ENCODE results near the gene CHSY3. TPM values are rescaled to one million over a fixed set of nuclear protein-coding genes. Genes with fewer than 3 reads are reported as not detected.

CHSY3 gene
- total RNA-seq, 1 donor from 2014 or later = 3.9 TPM

DNA sequence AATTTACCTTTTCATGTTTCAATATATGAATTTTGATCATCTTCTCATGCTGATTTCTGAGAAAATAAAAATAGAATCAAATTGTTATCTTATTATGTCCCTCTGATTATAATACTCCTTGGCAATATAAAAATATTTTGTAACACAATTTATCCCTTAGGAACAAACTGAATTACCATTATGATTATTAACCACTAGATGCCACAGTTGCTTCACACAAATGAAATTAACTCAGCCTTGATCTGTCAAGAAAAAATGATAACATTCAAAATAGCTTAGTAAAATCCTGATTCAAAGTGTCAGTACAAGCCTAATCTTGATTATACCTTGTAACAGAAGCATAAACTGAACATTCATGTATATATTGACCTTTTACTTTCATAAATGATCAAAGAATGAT, 4.8 kb upstream of the CHSY3 start:
- TF ChIP-seq, protein P1, sequence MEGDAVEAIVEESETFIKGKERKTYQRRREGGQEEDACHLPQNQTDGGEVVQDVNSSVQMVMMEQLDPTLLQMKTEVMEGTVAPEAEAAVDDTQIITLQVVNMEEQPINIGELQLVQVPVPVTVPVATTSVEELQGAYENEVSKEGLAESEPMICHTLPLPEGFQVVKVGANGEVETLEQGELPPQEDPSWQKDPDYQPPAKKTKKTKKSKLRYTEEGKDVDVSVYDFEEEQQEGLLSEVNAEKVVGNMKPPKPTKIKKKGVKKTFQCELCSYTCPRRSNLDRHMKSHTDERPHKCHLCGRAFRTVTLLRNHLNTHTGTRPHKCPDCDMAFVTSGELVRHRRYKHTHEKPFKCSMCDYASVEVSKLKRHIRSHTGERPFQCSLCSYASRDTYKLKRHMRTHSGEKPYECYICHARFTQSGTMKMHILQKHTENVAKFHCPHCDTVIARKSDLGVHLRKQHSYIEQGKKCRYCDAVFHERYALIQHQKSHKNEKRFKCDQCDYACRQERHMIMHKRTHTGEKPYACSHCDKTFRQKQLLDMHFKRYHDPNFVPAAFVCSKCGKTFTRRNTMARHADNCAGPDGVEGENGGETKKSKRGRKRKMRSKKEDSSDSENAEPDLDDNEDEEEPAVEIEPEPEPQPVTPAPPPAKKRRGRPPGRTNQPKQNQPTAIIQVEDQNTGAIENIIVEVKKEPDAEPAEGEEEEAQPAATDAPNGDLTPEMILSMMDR (IDR thresholded peaks at IDR 0.05) = peak in 2 of 3 experiments; percentile 5 to 51
- TF ChIP-seq POLR2AphosphoS5 (IDR thresholded peaks at IDR 0.05; ENCODE audit: insufficient read depth in 1 of 2, low read depth in 1 of 2) = no peak
- intact Hi-C loops (cut with DNase I) = no loop called here
- Histone ChIP-seq H3K4me1 (peaks cover 8% of the 10 kb centered on the region), H3K36me3 (no peaks in the 10 kb centered on the region), H3K27me3 (no peaks in the 10 kb centered on the region), H3K4me3 (no peak overlapping the region), H3K27ac (no peak overlapping the region), H3K9me3 (no peaks in the 10 kb centered on the region)
- no peak for DNase-seq (ENCODE audit: extremely low spot score in 2 of 2)

DNA sequence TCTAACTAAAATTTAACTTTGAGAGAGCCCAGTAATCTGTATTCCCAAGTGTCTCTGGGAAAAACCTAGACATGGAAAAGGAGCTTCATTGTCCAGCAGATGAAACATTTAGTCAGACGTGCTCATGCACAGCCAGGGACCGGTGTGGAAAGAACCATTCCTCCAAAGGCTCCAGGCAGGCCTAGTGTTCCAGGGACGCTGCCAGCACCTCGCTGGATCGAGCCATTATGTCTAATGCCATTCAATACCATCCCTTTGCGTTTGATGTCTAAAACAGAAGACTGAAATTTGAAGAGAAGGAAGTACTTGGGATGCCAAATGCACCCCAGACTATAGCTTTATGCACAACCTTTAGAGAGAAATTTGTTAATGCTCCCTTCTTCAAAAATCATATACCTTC, 1.4 kb upstream of the CHSY3 start:
- intact Hi-C loops (cut with DNase I) = no loop called here
- DNase-seq (ENCODE audit: extremely low spot score in 2 of 2) = no peak
- H3K4me3 ChIP-seq = no peak overlapping the region
- TF ChIP-seq, protein P1 (IDR thresholded peaks at IDR 0.05) = no peak
- TF ChIP-seq POLR2A (IDR thresholded peaks at IDR 0.05) (no peak), POLR2AphosphoS5 (IDR thresholded peaks at IDR 0.05; ENCODE audit: insufficient read depth in 1 of 2, low read depth in 1 of 2) (no peak)
- no peaks in the 10 kb centered on the region for H3K27me3 ChIP-seq
- H3K9me3 ChIP-seq = no peaks in the 10 kb centered on the region
- H3K4me1 ChIP-seq = peaks cover 28% of the 10 kb centered on the region
- H3K36me3 ChIP-seq = no peaks in the 10 kb centered on the region
- no peak overlapping the region for H3K27ac ChIP-seq

DNA sequence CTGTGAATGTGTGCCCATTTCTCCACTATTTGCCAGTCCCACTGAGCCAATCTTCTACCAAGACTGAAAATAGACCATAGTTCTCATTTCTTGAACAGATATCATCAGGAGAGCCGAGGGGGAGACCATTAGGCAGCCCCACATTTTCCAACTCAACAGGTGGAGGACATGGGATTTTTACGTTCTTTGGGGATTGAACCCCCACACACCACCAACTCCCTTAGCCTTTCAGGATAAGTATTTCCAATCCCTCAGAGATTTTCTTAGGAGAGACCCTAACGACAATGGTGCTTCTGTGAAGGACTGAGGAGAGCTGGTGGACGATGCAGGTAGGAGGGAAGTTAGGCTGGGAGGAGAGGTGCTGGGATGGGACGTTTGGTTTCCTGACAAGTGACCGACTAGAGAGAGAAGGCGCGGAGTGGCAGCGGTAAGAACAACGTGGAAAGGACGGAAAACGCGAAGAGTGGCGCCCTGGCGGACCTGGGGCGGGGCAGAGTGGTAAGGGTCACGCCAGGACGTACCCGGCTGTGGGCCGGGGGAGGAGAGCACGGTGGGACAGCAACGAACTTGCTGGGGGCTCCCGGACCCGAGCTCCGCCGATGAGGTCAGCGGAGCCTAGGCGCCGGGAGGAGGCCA, 681 bp upstream of the CHSY3 start:
- TF ChIP-seq POLR2A (IDR thresholded peaks at IDR 0.05) (no peak), POLR2AphosphoS5 (IDR thresholded peaks at IDR 0.05; ENCODE audit: insufficient read depth in 1 of 2, low read depth in 1 of 2) (peak in 1 of 2 donors; percentile 57)
- Histone ChIP-seq H3K36me3 (no peaks in the 10 kb centered on the region), H3K27ac (peak overlapping the region; percentile 92), H3K4me1 (peaks cover 35% of the 10 kb centered on the region), H3K27me3 (no peaks in the 10 kb centered on the region), H3K9me3 (no peaks in the 10 kb centered on the region), H3K4me3 (peak overlapping the region; percentile 82 to 86)
- peak in 1 of 2 donors; percentile 89 for DNase-seq (ENCODE audit: extremely low spot score in 2 of 2)
- intact Hi-C loops (cut with DNase I) = no loop called here

DNA sequence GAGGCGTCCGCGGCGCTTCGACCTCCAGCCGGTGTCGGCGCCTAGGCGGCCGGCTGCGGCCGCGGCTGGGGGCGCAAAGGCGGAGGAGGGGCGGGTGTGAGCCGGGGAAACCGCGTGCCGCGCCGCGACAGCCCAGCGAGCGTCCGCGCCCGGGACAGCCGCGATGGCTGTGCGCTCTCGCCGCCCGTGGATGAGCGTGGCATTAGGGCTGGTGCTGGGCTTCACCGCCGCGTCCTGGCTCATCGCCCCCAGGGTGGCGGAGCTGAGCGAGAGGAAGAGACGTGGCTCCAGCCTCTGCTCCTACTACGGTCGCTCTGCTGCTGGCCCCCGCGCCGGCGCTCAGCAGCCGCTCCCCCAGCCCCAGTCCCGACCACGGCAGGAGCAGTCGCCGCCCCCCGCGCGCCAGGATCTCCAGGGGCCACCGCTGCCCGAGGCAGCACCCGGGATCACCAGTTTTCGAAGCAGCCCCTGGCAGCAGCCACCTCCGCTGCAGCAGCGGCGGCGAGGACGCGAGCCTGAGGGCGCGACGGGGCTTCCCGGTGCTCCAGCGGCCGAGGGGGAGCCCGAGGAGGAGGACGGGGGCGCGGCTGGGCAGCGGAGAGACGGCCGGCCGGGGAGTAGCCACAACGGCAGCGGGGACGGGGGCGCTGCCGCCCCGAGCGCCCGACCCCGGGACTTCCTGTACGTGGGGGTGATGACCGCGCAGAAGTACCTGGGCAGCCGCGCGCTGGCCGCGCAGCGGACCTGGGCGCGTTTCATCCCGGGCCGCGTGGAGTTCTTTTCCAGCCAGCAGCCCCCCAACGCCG, 605 bp downstream of the CHSY3 start:
- no peaks in the 10 kb centered on the region for H3K27me3 ChIP-seq
- no peak for TF ChIP-seq POLR2AphosphoS5 (IDR thresholded peaks at IDR 0.05; ENCODE audit: insufficient read depth in 1 of 2, low read depth in 1 of 2)
- TF ChIP-seq, protein P1 (IDR thresholded peaks at IDR 0.05) = no peak
- no peak for TF ChIP-seq POLR2A (IDR thresholded peaks at IDR 0.05)
- intact Hi-C loops (cut with DNase I) = no loop called here
- peak overlapping the region; percentile 82 to 86 for H3K4me3 ChIP-seq
- peaks cover 35% of the 10 kb centered on the region for H3K4me1 ChIP-seq
- no peaks in the 10 kb centered on the region for H3K36me3 ChIP-seq
- peak overlapping the region; percentile 92 for H3K27ac ChIP-seq
- H3K9me3 ChIP-seq = no peaks in the 10 kb centered on the region
- no peak for DNase-seq (ENCODE audit: extremely low spot score in 2 of 2)

DNA sequence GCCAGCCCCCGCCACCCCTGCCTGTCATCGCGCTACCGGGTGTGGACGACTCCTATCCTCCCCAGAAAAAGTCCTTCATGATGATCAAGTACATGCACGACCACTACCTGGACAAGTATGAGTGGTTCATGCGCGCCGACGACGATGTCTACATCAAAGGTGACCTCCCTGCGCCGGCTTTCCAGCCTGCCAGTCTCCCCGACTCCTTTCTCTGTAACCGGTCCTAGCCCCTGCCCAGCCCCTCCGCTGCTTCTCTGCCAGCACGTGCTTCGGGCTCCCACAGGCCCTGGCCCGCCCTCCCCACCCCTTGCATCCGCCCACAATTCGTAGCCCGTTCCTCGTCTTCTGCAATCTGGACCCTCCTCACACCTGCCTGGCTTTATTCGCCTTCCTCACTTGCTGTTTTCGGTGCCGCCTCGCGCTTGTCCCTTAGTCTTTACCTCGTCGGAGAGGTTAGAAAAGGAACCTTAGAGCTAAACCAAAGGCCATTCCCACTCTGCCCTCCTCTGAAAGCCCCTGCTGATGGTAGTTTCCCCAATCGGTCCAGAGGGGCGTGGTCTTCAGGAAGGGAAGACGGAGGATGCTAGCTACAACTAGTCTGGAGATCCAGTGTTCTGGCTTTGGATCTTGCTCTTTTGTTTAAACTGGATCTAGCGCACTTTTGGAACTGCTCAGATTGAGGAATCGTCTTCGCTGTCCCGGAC, 1.4 kb downstream of the CHSY3 start:
- no peak for TF ChIP-seq POLR2AphosphoS5 (IDR thresholded peaks at IDR 0.05; ENCODE audit: insufficient read depth in 1 of 2, low read depth in 1 of 2)
- no peak for TF ChIP-seq POLR2A (IDR thresholded peaks at IDR 0.05)
- Histone ChIP-seq H3K4me3 (peak overlapping the region; percentile 82 to 86), H3K36me3 (no peaks in the 10 kb centered on the region), H3K27me3 (no peaks in the 10 kb centered on the region), H3K4me1 (peaks cover 35% of the 10 kb centered on the region), H3K9me3 (no peaks in the 10 kb centered on the region), H3K27ac (peak overlapping the region; percentile 92)
- intact Hi-C loops (cut with DNase I) = no loop called here
- no peak for DNase-seq (ENCODE audit: extremely low spot score in 2 of 2)
